ENCODE results near the gene IQCH.
"Not testable (repeated sequence)": the region's sequence is repeated elsewhere in the genome, so short reads cannot be mapped to it uniquely, and the experiment has no call there.

Gene IQCH

DNA sequence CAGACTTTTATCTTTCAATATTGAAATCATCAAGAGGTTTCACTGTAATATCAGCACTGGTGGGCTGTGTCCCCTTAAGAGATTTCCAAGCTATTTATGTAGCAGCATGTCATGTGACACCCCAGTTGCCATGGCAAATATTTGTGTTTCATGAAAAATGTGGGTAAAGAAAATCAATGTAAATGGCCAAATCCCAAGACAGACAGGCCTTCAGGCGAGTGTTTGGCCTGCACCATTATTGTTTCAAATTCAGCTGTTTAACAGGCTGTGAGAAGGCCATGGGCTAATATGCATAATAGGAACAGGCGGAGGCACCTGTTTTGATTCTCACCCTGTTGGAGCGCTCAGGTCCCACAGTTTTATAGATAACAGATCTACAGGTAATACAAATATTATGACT, 104.2 kb downstream of the IQCH start:
- no peak for DNase-seq (ENCODE audit: low read depth)

DNA sequence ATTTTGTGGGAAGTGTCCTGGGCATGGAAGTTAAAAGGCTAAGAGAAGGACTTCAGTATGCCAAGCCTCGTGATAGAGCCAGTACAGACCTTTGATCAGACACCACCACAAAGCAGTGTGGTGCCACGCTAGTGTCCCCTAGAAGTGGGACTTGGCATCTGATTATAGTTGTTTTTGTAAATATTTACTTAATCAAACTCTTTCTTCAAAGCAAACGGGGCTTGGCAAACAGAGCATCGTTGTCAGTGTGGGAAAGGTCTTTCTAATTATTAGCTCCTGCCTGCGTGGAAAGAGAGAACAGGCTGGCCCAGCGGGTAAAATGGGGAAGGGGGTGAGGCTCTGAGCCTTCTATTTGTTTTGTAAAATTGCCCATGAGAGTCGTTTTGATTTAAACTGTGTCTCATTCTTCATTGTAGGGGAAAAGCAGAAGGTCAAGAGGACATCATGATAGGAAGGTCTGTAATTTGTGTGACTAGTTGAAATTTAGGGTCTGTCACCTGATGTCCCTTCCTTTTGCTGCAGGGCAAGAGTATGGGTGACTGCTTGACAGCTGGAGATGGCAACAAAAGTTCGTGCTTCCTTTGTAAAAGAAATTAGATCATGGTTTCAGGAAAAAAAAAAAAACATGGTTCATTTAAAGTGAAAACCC, 105.0 kb downstream of the IQCH start:
- no peak for DNase-seq (ENCODE audit: low read depth)

DNA sequence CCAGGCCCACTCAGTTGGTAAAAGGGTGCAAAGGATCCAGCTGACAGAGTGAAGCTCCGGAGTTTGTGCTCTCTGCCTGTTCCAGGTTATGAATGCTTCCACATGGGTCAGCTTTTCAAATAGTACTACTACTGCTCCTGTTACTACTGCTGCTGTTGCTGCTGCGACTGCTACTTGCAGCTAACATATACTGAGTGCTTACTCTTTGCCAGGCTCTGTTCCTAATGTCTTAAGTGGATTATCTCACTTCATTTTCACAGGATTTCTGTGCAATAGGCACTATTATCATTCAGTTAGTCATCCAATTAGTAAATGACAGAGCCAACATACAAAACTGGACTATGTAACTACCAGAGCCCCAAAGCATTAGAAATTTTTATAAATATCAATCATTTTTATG, 106.5 kb downstream of the IQCH start:
- no peak for DNase-seq (ENCODE audit: low read depth)

DNA sequence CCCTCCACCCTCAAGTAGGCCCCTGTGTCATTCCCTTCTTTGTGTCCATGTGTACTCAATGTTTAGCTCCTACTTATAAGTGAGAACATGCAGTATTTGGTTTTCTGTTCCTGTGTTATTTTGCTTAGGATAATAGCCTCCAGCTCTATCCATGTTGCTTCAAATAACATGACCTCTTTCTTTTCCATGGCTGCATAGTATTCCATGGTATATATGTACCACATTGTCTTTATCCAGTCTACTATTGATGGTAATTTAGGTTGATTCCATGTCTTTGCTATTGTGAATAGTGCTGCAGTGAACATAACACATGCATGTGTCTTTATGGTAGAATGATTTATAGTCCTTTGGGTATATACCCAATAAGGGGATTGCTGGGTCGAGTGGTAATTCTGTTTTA, 109.1 kb downstream of the IQCH start:
- not testable (repeated sequence) for DNase-seq (ENCODE audit: low read depth)

GRCh38 chr15:67365994-67366393, 111.4 kb downstream of the IQCH start:
- DNase-seq (ENCODE audit: low read depth): no peak

GRCh38 chr15:67366904-67367303, 112.3 kb downstream of the IQCH start:
- no peak for DNase-seq (ENCODE audit: low read depth)

GRCh38 chr15:67369359-67369998, 114.9 kb downstream of the IQCH start:
- DNase-seq (ENCODE audit: low read depth): no peak

DNA sequence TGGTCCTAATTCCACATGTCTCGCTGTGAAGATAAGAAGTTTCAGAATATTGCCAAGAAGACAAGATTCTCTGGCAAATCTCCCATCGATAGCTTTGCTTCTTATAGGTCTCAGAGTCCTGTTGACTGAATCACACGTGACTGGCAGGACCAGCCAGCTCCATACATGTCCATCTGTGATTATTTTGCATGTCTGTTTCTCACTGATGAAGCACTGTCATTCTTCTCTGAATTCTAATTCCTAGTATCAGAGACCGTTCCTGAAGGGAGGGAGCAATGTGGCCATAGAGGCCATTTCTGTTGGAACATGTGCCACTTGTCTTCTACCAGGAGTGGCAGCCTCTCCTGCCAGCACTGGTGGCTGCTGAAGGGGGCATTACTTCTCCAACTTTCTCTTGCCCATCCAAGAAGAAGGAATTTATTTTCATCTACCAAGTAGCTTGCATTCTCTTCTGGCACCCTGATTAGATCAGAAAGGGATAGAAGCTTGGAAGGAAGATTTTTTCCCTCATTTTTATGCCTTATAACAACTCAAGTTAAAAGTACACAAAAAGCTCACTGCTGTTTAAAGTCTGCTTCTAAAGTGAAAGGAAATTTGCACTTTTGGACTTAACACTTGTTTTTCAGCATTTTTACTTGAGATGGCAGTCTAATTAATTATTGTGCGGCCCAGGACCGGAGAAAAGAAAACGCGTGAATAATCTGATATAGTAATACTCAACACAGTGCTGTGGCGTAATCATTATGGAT, 115.8 kb downstream of the IQCH start:
- no peak for DNase-seq (ENCODE audit: low read depth)

DNA sequence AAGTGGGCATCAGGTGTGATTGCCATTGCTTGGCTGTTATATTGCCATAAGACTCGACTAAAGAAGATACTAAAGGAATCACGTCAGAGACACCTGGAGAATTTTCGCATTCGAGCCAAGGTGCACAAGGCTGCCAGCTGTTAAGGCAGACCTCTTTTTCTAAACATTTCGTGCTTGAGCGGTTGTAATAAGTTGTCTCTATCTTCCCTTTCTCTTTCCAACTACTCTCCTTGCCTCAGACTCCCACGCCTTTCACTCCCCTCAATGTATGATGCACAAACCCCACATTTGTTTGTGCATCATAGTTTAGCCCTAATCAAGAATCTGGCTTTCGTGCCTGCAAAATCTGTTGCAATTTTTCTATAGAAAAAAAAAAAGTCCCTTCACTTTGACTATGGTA, 118.0 kb downstream of the IQCH start:
- no peak for DNase-seq (ENCODE audit: low read depth)

DNA sequence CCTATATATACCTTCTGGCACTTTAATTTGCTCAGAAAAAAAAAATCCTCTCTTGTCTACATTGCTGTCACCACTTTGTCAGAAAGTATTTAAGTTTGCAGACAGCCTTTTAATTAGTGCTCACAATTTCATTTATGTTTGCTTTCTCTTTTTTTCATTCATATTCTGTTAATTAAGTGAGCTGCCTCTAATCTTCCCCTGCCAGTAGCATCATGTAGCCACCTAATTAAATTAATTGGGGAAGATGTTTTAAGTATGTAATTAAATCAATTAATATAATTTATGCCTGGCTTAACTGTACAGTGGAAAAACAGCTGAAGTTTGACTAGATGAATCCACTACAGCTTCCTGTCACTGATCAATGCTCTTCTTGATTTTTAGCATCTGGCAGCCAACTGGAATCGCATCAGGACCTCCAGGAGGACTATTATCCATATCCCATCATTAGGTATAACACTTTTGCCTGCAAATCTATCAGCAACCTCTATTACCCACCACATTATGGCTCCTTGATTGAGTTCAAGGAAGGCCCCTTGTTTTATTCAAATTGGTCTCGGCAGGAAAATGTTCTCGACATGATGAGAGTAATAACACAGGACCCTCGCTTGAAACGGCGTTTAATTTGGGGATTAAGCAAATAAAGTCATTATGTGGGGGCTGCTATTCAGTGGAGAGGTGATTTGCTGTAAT, 118.5 kb downstream of the IQCH start:
- no peak for DNase-seq (ENCODE audit: low read depth)

DNA sequence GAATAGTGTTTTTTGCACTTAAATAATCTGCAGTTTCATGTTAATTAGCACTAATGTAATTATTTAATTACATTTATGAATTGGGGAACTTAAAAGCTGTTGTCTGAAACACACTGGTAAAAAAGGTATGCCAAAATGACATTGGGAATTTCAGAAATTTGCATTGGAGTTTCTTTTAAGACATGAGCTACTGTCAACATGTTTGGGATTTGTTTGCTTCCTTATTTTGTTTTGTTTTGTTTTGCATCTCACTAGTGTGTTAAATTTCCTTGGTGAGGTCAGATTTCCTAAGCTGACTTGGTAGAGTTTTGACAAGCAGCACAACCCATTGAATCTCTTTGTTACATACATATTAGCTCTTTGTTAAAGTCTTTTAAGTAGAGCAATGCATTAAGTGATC, 119.4 kb downstream of the IQCH start:
- no peak for DNase-seq (ENCODE audit: low read depth)

DNA sequence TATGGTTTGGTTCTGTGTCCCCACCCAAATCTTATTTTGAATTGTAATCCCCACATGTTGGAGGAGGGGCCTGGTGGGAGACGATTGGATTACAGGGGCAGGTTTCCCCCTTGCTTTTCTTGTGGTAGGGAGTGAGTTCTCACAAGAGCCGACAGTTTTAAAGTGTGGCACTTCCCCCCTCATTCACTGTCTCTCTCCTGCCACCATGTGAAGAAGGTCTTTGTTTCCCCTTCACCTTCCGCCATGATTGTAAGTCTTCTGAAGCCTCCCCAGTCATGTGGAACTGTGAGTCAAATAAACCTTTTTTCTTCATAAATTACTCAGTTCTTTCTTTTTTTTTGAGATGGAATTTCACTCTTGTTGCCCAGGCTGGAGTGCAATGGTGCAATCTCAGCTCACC, 124.9 kb downstream of the IQCH start:
- DNase-seq (ENCODE audit: low read depth): no peak

DNA sequence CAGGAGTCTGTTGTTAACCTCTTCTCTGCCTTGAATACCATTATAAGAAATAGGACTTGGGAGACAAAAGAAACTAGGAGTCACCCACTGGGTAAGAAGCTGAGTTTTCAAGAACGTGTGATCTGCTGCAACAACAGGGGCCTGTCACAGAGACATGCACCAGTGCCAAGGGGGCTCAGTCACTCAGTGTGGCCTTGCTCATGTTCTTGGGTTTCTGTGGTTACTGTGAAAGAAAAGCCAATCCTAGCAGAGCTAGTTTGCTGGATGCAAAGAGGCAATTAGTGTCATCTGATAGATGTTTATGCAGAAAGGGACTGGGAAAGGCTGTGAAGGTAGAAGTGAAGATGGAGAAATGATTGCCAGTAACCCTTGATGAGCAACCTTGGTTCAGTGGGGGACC, 126.3 kb downstream of the IQCH start:
- DNase-seq (ENCODE audit: low read depth): no peak

GRCh38 chr15:67381416-67382045, 126.9 kb downstream of the IQCH start:
- DNase-seq (ENCODE audit: low read depth): no peak

DNA sequence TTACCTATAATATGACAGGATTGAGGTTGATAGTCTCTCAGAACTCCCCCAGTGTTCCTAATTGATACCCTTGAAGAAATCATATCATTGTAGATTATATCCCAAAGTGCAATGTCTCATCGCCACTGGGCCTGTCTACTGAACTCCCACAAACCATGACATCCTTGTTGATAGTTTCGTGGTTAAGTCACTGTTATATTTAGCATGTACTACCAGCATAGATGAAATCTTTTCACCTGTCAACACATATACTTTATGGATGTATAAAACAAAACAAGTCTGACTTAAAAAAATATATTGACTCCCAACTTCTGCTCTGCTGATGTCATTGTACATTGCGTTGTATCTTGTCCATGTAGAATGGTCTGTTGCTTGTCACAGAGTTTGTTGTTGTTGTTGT, 128.1 kb downstream of the IQCH start:
- no peak for DNase-seq (ENCODE audit: low read depth)

DNA sequence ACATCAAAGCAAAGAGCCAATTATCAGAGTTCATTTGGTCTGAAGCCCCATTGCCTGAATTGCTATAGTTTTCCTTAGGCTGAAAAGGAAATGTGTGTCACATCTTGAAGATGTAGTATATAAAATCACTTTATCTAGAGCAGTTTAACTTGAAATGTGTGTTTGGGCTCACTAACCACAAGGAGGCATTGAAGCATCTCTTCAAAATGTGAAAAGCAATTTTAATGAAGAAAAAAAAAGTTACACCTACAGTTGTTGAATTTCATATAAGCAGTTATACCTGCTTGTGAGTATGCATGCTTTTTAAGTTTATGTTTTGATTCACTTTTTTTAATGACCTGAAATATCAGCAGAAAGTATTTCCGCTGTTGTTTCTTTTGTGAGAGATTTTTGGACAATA, 129.3 kb downstream of the IQCH start:
- DNase-seq (ENCODE audit: low read depth): no peak

DNA sequence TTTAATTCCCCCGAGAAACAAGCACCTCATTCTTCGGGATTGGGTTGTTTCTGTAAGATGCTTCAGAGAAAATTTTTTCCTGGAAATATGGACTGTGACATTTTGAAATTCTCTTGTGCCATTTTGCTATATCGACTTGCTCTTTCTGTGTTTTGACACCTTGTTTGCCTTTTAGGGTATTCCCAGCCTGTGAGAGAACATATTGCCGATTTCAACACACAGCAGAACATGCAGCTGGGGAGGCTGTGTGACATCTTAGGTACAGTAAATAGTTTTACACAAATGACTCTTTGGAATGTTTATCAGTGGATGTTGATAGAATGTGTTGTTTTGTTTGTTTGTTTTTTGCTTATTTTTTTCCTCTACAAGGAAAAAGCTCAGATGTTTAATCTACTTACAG, 130.2 kb downstream of the IQCH start:
- no peak for DNase-seq (ENCODE audit: low read depth)

DNA sequence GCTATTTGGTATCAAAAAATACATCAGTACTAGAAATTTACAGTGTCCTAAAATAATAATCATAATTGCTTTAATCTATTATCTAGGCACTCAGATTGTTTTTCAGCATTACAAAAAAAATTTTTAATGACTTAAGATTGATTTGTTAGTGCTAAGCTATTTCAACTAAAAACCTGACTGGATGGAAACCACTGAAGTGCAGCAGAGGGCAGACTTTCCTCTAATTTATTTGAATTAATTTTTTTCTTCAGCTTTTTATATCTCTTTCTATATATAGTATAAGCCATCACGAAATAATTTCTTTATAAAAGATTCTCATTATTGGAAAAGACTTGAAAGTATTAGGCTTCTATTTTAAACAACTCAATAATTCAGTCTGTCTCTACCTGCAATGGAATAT, 131.4 kb downstream of the IQCH start:
- DNase-seq (ENCODE audit: low read depth): no peak

DNA sequence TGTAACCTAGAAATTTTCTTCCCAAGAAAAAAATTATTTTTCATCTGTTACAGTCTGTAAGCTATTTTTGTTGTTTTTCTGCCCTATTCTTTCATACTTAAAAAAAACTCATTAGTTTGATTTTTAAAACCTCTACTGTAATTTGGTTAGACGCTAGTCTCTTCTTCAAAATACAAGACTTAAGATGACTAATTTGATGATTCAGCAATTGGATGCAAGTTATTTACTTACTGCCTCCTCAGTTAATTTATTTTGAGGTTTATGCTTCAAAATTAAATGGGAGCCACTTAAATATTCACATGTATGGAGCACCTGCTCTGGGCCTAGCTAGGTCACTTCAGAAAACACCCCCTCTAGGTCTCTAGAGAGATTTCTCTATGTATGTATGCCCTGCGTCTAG, 132.4 kb downstream of the IQCH start:
- DNase-seq (ENCODE audit: low read depth): no peak

GRCh38 chr15:67389975-67390374, 135.4 kb downstream of the IQCH start:
- no peak for DNase-seq (ENCODE audit: low read depth)

GRCh38 chr15:67394873-67395639, 140.5 kb downstream of the IQCH start:
- DNase-seq (ENCODE audit: low read depth): no peak

DNA sequence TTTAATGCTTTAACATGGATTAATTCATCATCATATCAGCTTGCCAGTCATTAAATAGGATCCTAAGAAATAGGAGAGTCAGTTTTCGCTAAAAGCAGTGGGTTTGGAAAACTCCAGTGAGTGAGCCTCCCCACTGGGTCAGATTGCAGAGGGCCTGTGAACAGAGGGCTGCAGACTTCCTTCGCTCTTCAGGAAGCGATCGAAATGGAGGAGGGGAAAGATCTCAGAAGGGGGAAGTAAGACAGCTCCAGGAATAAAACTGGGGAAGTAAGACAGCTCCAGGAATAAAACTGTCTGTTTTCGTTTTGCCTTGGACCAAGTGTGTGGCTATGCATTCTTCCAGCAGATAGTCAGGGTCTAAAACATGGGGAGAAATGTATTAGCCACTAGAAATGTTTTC, 141.5 kb downstream of the IQCH start:
- DNase-seq (ENCODE audit: low read depth): no peak

Measured in T-helper 22 cell (primary cell).